PC-3 (cell line): ENCODE results near the gene OSTM1. TPM values are rescaled to one million over a fixed set of nuclear protein-coding genes. Genes with fewer than 3 reads are reported as not detected.

Experiments used
- ATAC-seq: fragments of 200-7000 bp; cut with Tn5 transposase; 2 replicates; pipeline ENCODE4 v1.9.1; 2020; ENCODE audit warnings: mild to moderate bottlenecking, moderate library complexity
- BruUV-seq: library from RNA; stranded (reverse); fragments of 400-500 nt; replicated peaks from 2 replicates; lab custom pipeline; 2021; lab: Mats Ljungman, UMichigan
- CTCF ChIA-PET: fragments of 300-600 bp; sonication (Branson Sonifier 250); formaldehyde crosslinking; loops from one replicate; lab custom pipeline; 2022; ENCODE audit warnings: antibody characterized with exemption; lab: Charles Lee
- POLR2A ChIA-PET: fragments of 300-600 bp; sonication (Branson Sonifier 250); formaldehyde crosslinking; loops from one replicate; lab custom pipeline; 2022; ENCODE audit warnings: antibody characterized with exemption; ENCODE audit not compliant: unreplicated experiment; lab: Charles Lee
- DNase-seq: peaks from one replicate; pipeline ENCODE4 v3.0.0-alpha.2; 2015
- H2AFZ ChIP-seq: fragments of 300-600 bp; sonication (generic); 2 replicates; pipeline ENCODE4 v1.6.0; 2016; ENCODE audit warnings: antibody characterized with exemption, low read length
- H3F3A ChIP-seq: fragments of 300-600 bp; sonication (generic); one replicate; pipeline ENCODE4 v1.6.0; 2017; ENCODE audit warnings: antibody characterized with exemption, low read length, control low read depth, mild to moderate bottlenecking; ENCODE audit not compliant: unreplicated experiment
- H3K27ac ChIP-seq: fragments of 300-600 bp; sonication (generic); 2 replicates; pipeline ENCODE4 v1.5.1; 2016; ENCODE audit warnings: mild to moderate bottlenecking, low read length
- H3K27me3 ChIP-seq: fragments of 300-600 bp; sonication (generic); 2 replicates; pipeline ENCODE4 v1.6.1; 2016; ENCODE audit warnings: low read length, mixed read lengths
- H3K36me3 ChIP-seq: fragments of 300-600 bp; sonication (generic); 2 replicates; pipeline ENCODE4 v1.6.1; 2016; ENCODE audit warnings: low read depth, mixed run types, low read length, mixed read lengths
- H3K4me1 ChIP-seq: fragments of 300-600 bp; sonication (generic); 2 replicates; pipeline ENCODE4 v1.5.1; 2016; ENCODE audit warnings: low read length; ENCODE audit not compliant: insufficient read depth
- H3K4me2 ChIP-seq: fragments of 300-600 bp; sonication (generic); 2 replicates; pipeline ENCODE4 v1.6.0; 2016; ENCODE audit warnings: low read length
- H3K4me3 ChIP-seq: fragments of 300-600 bp; sonication (generic); 2 replicates; pipeline ENCODE4 v1.5.1; 2016; ENCODE audit warnings: mild to moderate bottlenecking, low read length, mixed read lengths
- H3K79me2 ChIP-seq: fragments of 300-600 bp; sonication (generic); 2 replicates; pipeline ENCODE4 v1.6.1; 2017; ENCODE audit warnings: low read length, mixed read lengths
- H3K9ac ChIP-seq: fragments of 300-600 bp; sonication (generic); 2 replicates; pipeline ENCODE4 v1.6.0; 2016; ENCODE audit warnings: mild to moderate bottlenecking, low read length
- H3K9me2 ChIP-seq: fragments of 300-600 bp; sonication (generic); replicated peaks from 2 replicates; pipeline ENCODE4 v1.6.1; 2016; ENCODE audit warnings: mixed run types, low read length, mixed read lengths
- H3K9me3 ChIP-seq: fragments of 300-600 bp; sonication (generic); 2 replicates; pipeline ENCODE4 v1.6.1; 2016; ENCODE audit warnings: low read length, mixed read lengths
- H4K20me1 ChIP-seq: fragments of 300-600 bp; sonication (generic); 2 replicates; pipeline ENCODE4 v1.6.1; 2016; ENCODE audit warnings: low read length, mixed read lengths
- CTCF ChIP-seq: fragments of 300-600 bp; sonication (generic); conservative IDR thresholded peaks from 2 replicates; pipeline ENCODE4 v1.5.1; 2017; ENCODE audit warnings: antibody characterized with exemption, low read depth, mild to moderate bottlenecking, low read length
- EZH2 ChIP-seq: fragments of 300-600 bp; sonication (generic); IDR thresholded peaks from one replicate; pipeline ENCODE4 v1.6.1; 2017; ENCODE audit warnings: antibody characterized with exemption, mild to moderate bottlenecking, low read length; ENCODE audit not compliant: unreplicated experiment
- EZH2phosphoT487 ChIP-seq: fragments of 300-600 bp; sonication (generic); IDR thresholded peaks from 2 replicates; pipeline ENCODE4 v1.6.1; 2018; ENCODE audit warnings: mild to moderate bottlenecking, antibody characterized with exemption, low read length, borderline replicate concordance
- intact Hi-C: fragments of 100-400 bp; cut with micrococcal nuclease; formaldehyde crosslinking; loops from 2 replicates; pipeline ENCODE4 v1.9.0; 2023
- total RNA-seq: library from RNA; depleted of rRNA; stranded (reverse); fragments of >200 nt; gene quantifications from 2 replicates; pipeline ENCODE4 v1.2.3, GENCODE V29; 2014

OSTM1 gene
- total RNA-seq, 1 experiment from 2014 or later: 13.5 TPM

- POLR2A ChIA-PET: no interaction called here
- ATAC-seq (no peak), DNase-seq (no peak)
- Histone ChIP-seq H3K4me2 (no peak overlapping the region), H3K36me3 (no peaks in the 10 kb centered on the region), H3K27me3 (no peaks in the 10 kb centered on the region), H4K20me1 (no peaks in the 10 kb centered on the region), H3K9me3 (no peaks in the 10 kb centered on the region), H3K9ac (no peak overlapping the region), H3K4me3 (no peak overlapping the region), H3F3A (no peaks in the 10 kb centered on the region), H3K27ac (no peak overlapping the region), H3K9me2 (no peaks in the 10 kb centered on the region), H3K4me1 (no peaks in the 10 kb centered on the region), H2AFZ (no peak overlapping the region), H3K79me2 (no peaks in the 10 kb centered on the region)
- CTCF ChIA-PET: no interaction called here
- TF ChIP-seq CTCF (no peak), EZH2 (no peak), EZH2phosphoT487 (no peak)
- BruUV-seq: no TSS peak
- intact Hi-C loops: no loop called here
Measured at GRCh38 chr6:108052706-108053105, 21.8 kb downstream of the OSTM1 start.

GRCh38 chr6:108051481-108051880 lies 23.1 kb downstream of the OSTM1 start:
- Histone ChIP-seq H3K36me3 (no peaks in the 10 kb centered on the region), H3K9ac (no peak overlapping the region), H3K9me2 (no peaks in the 10 kb centered on the region), H3K27me3 (no peaks in the 10 kb centered on the region), H3K4me1 (no peaks in the 10 kb centered on the region), H3K79me2 (no peaks in the 10 kb centered on the region), H3K9me3 (no peaks in the 10 kb centered on the region), H4K20me1 (no peaks in the 10 kb centered on the region), H3K27ac (no peak overlapping the region), H3K4me3 (no peak overlapping the region), H2AFZ (no peak overlapping the region), H3K4me2 (no peak overlapping the region), H3F3A (no peaks in the 10 kb centered on the region)
- ATAC-seq: no peak
- TF ChIP-seq EZH2phosphoT487: no peak
- no peak for TF ChIP-seq EZH2
- TF ChIP-seq CTCF: no peak
- no TSS peak for BruUV-seq
- ChIA-PET POLR2A (interaction anchor here (0.8 kb wide), 1 partner anchor 388 kb away, joined by 7 read pairs; no protein-coding TSS in a partner anchor), CTCF (no interaction called here)
- intact Hi-C loops: no loop called here
- DNase-seq: no peak

GRCh38 chr6:108039681-108040080 lies 34.9 kb downstream of the OSTM1 start:
- Histone ChIP-seq H3K27ac (no peak overlapping the region), H4K20me1 (no peaks in the 10 kb centered on the region), H3K79me2 (no peaks in the 10 kb centered on the region), H3K36me3 (no peaks in the 10 kb centered on the region), H3F3A (no peaks in the 10 kb centered on the region), H3K27me3 (no peaks in the 10 kb centered on the region), H3K4me3 (no peak overlapping the region), H3K9ac (no peak overlapping the region), H3K9me3 (no peaks in the 10 kb centered on the region), H3K4me2 (no peak overlapping the region), H2AFZ (no peak overlapping the region), H3K9me2 (no peaks in the 10 kb centered on the region), H3K4me1 (no peaks in the 10 kb centered on the region)
- ChIA-PET POLR2A (no interaction called here), CTCF (no interaction called here)
- TF ChIP-seq EZH2phosphoT487 (no peak), CTCF (no peak), EZH2 (no peak)
- no TSS peak for BruUV-seq
- DNase-seq (no peak), ATAC-seq (no peak)
- intact Hi-C loops: no loop called here
